ENCODE measurements around the gene SYNGR4. TPM values are rescaled to one million over a fixed set of nuclear protein-coding genes. Genes with fewer than 3 reads are reported as not detected.

Gene SYNGR4
- total and polyA plus RNA-seq, 8 donors = not detected

DNA sequence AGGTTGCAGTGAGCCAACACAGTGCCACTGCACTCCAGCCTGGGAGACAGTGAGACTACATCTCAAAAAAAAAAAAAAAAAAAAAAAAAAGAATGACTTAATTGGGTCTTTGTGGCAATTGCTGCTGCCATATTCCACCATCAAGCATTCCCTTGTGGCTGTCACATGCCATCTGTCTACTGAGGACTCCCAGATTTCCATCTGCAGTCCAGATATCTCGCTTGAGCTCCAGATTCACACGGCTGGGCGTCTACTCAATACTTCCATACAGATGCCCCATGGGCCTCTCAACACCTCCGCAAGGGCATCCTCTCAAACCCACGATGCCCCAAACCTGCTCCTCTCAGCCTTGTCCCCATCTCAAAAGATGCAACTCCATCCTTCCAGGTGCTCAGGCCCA, 13.3 kb upstream of the SYNGR4 start:
- no peaks in the 10 kb centered on the region for H3K9me3 ChIP-seq
- H3K27ac ChIP-seq = no peak overlapping the region
- no peak overlapping the region for H3K4me3 ChIP-seq
- no peaks in the 10 kb centered on the region for H3K36me3 ChIP-seq
- no peak for DNase-seq
- TF ChIP-seq POLR2AphosphoS5 (IDR thresholded peaks at IDR 0.05) (no peak), EP300 (IDR thresholded peaks at IDR 0.05) (no peak)
- TF ChIP-seq, protein P1, sequence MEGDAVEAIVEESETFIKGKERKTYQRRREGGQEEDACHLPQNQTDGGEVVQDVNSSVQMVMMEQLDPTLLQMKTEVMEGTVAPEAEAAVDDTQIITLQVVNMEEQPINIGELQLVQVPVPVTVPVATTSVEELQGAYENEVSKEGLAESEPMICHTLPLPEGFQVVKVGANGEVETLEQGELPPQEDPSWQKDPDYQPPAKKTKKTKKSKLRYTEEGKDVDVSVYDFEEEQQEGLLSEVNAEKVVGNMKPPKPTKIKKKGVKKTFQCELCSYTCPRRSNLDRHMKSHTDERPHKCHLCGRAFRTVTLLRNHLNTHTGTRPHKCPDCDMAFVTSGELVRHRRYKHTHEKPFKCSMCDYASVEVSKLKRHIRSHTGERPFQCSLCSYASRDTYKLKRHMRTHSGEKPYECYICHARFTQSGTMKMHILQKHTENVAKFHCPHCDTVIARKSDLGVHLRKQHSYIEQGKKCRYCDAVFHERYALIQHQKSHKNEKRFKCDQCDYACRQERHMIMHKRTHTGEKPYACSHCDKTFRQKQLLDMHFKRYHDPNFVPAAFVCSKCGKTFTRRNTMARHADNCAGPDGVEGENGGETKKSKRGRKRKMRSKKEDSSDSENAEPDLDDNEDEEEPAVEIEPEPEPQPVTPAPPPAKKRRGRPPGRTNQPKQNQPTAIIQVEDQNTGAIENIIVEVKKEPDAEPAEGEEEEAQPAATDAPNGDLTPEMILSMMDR (IDR thresholded peaks at IDR 0.05) = no peak
- intact Hi-C loops (cut with DNase I; ENCODE audit: low total_unique reads) = no loop called here
- 83 to 96% (median 95%) methylated on average over 5 of the region's 5 CpGs for WGBS, 5 donors
- H3K27me3 ChIP-seq = no peaks in the 10 kb centered on the region
- no peaks in the 10 kb centered on the region for H3K4me1 ChIP-seq

DNA sequence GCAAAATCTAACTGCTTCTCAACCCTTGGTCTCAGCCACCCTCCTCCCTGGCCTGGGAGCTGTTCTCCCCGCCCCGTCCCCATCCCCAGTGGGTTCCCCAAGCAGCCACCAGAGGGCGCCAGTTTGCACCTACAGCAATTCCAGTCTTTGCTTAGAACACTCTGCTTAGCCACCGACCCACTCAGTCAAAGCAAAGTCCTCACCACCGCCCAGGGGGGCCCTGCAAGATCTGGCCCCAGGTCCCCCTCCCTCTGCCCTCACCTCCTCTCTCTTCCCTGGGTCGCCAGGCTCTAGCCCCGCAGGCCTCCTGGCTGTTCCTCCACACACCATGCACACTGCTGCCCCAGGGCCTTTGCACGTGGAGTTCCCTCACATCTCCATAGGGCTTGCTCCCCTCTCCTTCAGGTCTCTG, 12.8 kb upstream of the SYNGR4 start:
- 37 to 47% (median 47%) methylated on average over 8 of the region's 8 CpGs for WGBS, 5 donors
- no peaks in the 10 kb centered on the region for H3K27me3 ChIP-seq
- intact Hi-C loops (cut with DNase I; ENCODE audit: low total_unique reads) = no loop called here
- no peak overlapping the region for H3K4me3 ChIP-seq
- H3K4me1 ChIP-seq = no peaks in the 10 kb centered on the region
- peak; percentile 81 to 83 for DNase-seq
- TF ChIP-seq, protein P1 (IDR thresholded peaks at IDR 0.05) = peak in 5 of 7 experiments; percentile 34 to 80 (median 69)
- TF ChIP-seq POLR2AphosphoS5 (IDR thresholded peaks at IDR 0.05) = no peak
- H3K27ac ChIP-seq = no peak overlapping the region
- no peaks in the 10 kb centered on the region for H3K36me3 ChIP-seq
- no peaks in the 10 kb centered on the region for H3K9me3 ChIP-seq

DNA sequence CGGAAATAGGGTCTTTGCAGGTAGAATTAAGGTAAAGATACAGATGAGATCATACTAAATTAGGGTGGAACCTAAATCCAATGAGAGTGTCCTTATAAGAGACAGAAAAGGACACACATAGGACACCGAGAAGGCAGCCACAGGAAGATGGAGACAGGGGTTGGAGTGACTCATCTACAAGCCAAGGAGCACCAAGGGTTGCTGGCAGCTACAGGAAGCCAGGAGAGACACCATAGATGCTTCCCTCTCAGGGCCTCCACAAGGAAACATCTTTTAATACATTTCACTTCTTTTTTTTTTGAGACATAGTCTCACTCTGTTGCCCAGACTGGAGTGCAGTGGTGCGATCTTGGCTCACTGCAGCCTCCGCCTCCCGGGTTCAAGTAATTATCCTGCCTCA, 10.5 kb upstream of the SYNGR4 start:
- H3K27ac ChIP-seq = no peak overlapping the region
- no peaks in the 10 kb centered on the region for H3K36me3 ChIP-seq
- TF ChIP-seq POLR2AphosphoS5 (IDR thresholded peaks at IDR 0.05) = no peak
- TF ChIP-seq EP300 (IDR thresholded peaks at IDR 0.05) = no peak
- TF ChIP-seq, protein P1 (IDR thresholded peaks at IDR 0.05) = no peak
- TF ChIP-seq POLR2A (IDR thresholded peaks at IDR 0.05) = no peak
- intact Hi-C loops (cut with DNase I; ENCODE audit: low total_unique reads) = no loop called here
- no peaks in the 10 kb centered on the region for H3K27me3 ChIP-seq
- H3K9me3 ChIP-seq = no peaks in the 10 kb centered on the region
- 87 to 94% (median 90%) methylated on average over 5 of the region's 5 CpGs for WGBS, 5 donors
- DNase-seq = no peak
- no peaks in the 10 kb centered on the region for H3K4me1 ChIP-seq
- H3K4me3 ChIP-seq = no peak overlapping the region

DNA sequence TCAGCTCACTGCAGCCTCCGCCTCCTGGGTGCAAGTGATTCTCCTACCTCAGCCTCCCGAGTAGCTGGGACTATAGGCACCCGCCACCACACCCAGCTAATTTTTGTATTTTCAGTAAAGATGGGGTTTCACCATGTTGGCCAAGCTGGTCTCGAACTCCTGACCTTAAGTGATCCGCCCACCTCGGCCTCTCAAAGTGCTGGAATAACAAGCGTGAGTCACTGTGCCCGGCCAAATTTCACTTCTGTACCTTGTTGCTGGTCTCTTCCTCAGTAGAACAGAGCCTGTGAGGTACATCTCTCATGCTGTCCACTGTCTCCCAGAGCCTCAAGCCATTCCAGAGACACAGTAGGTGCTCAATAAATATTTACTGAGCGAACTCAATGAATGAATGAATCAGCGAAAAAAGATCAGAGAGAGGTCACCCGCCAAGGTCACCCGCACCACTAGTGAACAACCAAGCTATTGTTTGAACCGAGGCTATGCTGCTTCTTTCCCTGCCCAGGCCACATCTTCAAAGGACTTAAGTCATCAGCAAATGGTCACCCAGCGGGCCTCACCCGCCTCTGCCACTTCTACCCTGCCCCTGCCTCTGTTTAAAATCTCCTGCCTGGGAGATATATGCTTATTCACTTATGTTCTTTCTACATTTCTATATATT, 9.7 kb upstream of the SYNGR4 start:
- H3K27ac ChIP-seq = no peak overlapping the region
- no peaks in the 10 kb centered on the region for H3K36me3 ChIP-seq
- no peaks in the 10 kb centered on the region for H3K4me1 ChIP-seq
- no peaks in the 10 kb centered on the region for H3K9me3 ChIP-seq
- no peak overlapping the region for H3K4me3 ChIP-seq
- H3K27me3 ChIP-seq = no peaks in the 10 kb centered on the region
- no peak for TF ChIP-seq EP300 (IDR thresholded peaks at IDR 0.05)
- TF ChIP-seq, protein P1 (IDR thresholded peaks at IDR 0.05) = no peak
- TF ChIP-seq POLR2A (IDR thresholded peaks at IDR 0.05) = no peak
- TF ChIP-seq POLR2AphosphoS5 (IDR thresholded peaks at IDR 0.05) = no peak
- peak in 1 of 2 donors; percentile 76 for DNase-seq
- intact Hi-C loops (cut with DNase I; ENCODE audit: low total_unique reads) = no loop called here
- WGBS, 5 donors = 62 to 76% (median 73%) methylated on average over 15 of the region's 15 CpGs
